Left kidney (tissue), 2 donors: ENCODE results near the gene IPPK. TPM values are rescaled to one million over a fixed set of nuclear protein-coding genes. Genes with fewer than 3 reads are reported as not detected.

ENCODE experiments used
- DNase-seq: peaks from one replicate; pipeline ENCODE4 v3.0.0-alpha.2; 2013
- polyA plus RNA-seq: library from polyadenylated mRNA; unstranded; fragments of 120-200 nt; gene quantifications from one replicate; pipeline ENCODE4 v1.2.1, GENCODE V29; 2013; ENCODE audit not compliant: insufficient read length

Gene IPPK
- polyA plus RNA-seq, 1 donor: 13.7 TPM

- no peak for DNase-seq
Observed at GRCh38 chr9:92614763-92615461, 55.0 kb downstream of the IPPK start.

DNA sequence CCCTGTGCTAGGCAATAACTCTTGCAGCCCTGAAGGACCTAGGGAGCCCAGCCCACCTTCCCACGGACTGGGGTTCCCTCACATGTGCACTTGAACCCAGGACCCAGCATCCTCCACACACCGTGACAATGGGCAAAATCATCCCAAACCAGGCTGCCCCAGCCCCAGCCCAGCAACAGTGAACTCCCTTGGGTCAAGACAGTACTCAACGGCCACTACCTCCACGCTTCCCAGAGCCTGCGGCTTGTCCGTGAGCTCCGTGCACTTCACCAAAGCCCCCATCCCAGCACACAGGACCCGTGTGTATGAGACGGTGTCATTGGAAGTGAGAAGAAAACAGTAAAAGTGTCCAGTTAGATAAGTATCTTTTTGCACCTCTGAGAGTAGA lies 55.8 kb downstream of the IPPK start:
- DNase-seq: no peak

DNA sequence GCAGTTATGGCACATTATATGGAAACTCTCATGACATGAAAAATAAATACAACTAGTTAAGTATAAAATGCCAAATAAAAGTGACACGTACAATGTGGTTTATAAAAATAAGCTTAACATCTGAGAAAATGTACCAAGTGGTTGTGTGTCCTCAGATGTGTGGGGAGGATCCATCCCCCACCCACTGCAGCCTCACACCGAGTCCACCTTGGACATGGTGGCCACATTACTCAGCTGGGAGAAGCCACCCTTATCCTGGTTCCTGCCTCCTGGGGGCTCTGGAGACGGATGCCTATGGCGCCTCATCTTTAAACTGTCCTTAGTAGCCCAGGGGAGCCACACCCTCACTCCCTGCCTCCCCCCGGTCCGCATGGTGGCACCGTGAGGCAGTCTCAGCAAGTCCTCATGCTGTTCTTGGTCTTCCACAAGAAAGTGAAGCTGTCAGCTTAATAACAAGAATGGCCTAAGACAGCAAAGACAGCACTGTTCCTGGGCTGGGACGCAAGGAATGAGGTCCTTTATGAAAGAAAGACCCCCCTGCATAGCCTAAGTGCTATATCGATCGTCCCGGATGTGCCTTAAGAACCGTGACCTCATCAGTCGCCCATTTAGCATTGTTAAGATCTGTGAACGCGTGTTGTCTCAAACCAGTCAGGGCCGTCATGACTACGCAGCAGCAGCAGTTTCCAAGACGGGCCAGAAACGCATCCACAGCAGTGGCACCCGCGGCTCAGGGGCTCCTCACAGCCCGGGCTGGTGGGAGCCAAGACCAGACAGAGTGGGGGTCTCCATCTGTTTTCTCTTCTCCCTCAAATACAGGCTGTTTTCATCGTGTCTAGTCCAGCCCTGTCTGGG lies 56.4 kb downstream of the IPPK start:
- DNase-seq: no peak

DNA sequence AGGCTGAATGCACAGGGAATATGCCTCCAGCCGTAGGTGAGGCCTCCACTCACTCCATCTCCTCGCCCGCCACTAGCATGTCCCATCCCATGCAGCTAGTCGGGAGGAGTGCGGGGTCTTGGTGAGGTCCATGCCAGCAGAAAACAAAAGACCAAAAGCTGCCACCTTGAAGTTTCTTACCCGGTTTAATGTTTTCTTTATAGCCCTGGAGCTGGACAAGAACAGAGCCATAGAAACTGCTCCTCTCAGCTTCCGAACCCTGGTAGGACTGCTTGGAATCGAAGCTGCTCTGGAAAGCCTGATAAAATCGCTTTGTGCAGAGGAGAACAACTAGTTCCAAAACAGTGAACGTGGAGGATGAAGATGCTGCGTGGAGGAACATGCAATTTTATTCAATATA lies 57.1 kb downstream of the IPPK start:
- no peak for DNase-seq

- DNase-seq: no peak
Observed at GRCh38 chr9:92612292-92612691, 57.6 kb downstream of the IPPK start.

GRCh38 chr9:92611621-92612285 lies 58.2 kb downstream of the IPPK start:
- no peak for DNase-seq

GRCh38 chr9:92610470-92611420 lies 59.2 kb downstream of the IPPK start:
- DNase-seq: no peak

- DNase-seq: no peak
Observed at GRCh38 chr9:92608909-92609445, 61.0 kb downstream of the IPPK start.

DNA sequence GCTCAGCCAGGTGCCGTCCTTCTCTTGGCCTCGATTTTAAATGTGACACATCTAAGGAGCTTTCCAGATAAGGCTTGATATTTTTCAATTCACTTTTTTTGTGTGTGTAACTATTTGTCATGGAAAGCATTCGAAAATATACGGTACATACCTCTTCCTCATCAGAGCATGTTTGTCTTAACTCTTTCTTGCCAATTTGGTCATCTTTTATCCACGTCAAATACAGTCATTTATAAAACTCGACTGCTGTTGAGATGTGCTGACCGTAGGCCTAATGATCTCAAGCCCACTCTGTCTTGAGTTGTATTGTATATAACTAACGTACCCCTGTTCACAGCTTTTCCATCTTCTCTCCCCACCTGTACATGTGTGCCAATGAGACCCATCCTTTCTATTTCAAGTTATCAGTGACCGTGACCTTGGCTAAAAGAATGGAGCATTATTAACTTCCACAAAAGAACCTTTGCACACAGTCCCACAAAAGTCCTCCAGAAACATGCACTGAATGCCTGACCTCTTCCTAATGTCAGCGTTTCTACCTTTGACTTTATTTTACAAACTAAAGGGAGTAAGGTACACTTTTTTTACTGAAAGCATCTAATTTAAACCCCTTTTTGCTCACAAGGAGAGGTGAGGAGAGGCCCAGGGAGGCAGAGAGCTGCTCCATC lies 61.6 kb downstream of the IPPK start:
- no peak for DNase-seq

DNA sequence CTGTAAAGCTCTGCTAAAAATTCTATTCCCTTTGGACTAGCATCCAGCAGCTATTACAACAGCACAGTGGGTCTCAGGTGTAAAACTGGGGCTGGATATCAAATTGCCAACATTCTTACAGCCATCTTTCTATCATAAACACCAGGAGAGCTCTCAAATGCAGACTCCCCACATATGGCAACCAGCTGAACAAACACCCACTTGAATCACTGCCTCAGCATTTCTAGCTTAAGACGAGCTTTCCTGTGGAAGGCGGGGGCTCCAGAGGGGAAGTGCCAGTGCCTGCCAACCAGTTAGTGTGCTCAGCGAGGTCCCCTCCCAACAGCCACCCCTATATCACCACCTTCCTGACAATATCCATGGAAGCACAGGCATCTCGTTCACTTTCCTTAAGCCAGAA lies 62.2 kb downstream of the IPPK start:
- no peak for DNase-seq

GRCh38 chr9:92607088-92607487 lies 62.8 kb downstream of the IPPK start:
- no peak for DNase-seq

DNA sequence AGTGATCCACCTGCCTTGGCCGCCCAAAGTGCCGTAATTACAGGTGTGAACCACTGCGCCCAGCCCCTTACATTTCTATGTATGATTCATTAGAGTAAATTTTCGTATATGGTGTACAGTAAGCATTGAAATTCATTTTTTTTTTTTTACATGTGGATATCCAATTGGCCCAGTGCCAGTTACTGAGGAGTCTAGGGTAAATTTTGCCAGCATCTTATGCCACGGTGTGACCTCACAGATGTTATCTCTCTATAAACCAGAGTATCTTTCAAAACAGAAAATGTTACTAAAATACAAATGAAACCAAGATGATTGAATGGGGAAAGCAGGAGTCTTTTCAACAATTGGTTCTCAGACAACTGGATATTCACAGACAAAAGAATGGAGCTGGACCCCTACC lies 64.7 kb downstream of the IPPK start:
- no peak for DNase-seq

- no peak for DNase-seq
Observed at GRCh38 chr9:92603990-92604389, 65.9 kb downstream of the IPPK start.

DNA sequence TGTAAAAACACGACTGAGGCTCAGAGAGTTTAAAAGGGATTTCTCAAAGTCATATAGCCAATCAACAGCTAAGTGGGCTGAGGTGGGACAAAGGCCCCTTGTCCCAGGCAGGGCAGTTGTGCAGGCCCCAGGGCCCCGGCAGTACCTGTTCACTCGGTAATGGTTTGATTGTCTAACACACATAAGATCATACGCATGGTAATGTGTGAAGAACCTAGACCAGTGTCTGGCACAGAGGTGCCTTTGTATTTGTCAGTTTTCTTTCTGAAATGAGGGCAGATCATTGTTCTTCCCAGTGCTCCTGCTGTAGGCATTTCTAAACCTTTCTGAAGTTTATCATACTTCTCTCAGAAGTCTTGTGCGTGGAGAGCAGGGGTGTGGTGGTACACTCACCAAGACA lies 66.8 kb downstream of the IPPK start:
- DNase-seq: no peak

- no peak for DNase-seq
Observed at GRCh38 chr9:92602413-92602812, 67.5 kb downstream of the IPPK start.

- no peak for DNase-seq
Observed at GRCh38 chr9:92601451-92601850, 68.5 kb downstream of the IPPK start.

GRCh38 chr9:92600462-92601261 lies 69.3 kb downstream of the IPPK start:
- no peak for DNase-seq

GRCh38 chr9:92599938-92600461 lies 69.9 kb downstream of the IPPK start:
- no peak for DNase-seq

DNA sequence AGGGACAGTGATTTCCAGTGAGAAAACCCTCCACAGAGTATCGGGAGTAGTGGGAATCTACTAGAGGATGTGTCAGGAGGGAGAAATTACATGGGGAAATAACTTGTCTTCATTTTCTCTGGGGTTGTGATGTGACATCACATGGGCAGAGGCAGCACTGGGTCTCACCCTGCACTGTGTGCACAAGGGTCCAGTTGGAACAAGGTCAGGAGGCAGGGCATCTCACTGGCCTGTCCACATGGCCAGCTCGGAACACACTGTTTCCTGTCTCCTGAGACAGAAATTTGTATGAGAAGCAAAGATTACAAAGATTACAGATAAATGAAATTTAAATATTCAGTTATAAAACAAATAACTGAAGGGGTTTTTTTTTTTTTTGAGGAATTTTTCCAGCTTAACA lies 71.5 kb downstream of the IPPK start:
- DNase-seq: no peak

DNA sequence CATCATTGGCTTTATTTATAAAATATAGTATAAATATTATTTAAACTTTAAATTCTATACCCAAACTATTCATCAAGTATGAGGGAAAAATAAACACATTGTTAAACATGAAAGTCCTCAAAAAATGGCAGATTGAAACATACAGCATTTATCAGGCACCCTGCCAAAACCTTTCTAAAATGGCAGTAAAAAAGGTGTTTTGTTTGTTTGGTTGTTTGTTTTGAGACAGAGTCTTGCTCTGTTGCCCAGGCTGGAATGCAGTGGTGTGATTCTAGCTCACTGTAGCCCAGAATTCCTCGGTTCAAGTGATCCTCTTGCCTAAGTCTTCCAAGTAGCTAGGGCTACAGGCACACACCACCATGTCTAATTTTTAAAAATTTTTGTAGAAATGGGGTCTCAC lies 74.0 kb downstream of the IPPK start:
- no peak for DNase-seq
